ENCODE data around the gene TDRD12. TPM values are rescaled to one million over a fixed set of nuclear protein-coding genes. Genes with fewer than 3 reads are reported as not detected.

Gene TDRD12
- total and polyA plus RNA-seq, 4 donors = under 0.01 to 0.23 (median 0.02) TPM; not detected in 1

- Histone ChIP-seq H3K9ac (ENCODE audit: low read depth in 1 of 2, low read length in 2 of 2) (no peak overlapping the region), H3K9me3 (ENCODE audit: control insufficient read depth in 4 of 4, low read length in 3 of 4) (no peaks in the 10 kb centered on the region), H3K27ac (ENCODE audit: low read depth in 1 of 2, low read length in 2 of 2) (no peak overlapping the region), H3K36me3 (ENCODE audit: control insufficient read depth in 4 of 4, insufficient read depth in 3 of 4, low read depth in 1 of 4, low read length in 3 of 4) (no peaks in the 10 kb centered on the region), H3K4me1 (ENCODE audit: control insufficient read depth in 4 of 4, insufficient read depth in 4 of 4, low read length in 3 of 4) (no peaks in the 10 kb centered on the region), H3K27me3 (ENCODE audit: control insufficient read depth in 4 of 4, insufficient read depth in 4 of 4, low read length in 3 of 4) (no peaks in the 10 kb centered on the region), H3K4me3 (ENCODE audit: low read depth in 1 of 3, low read length in 3 of 3) (no peak overlapping the region)
- DNase-seq (ENCODE audit: low spot score) = no peak
- 85% methylated on average over 10 of the region's 10 CpGs for WGBS
- TF ChIP-seq RAD21 (IDR thresholded peaks at IDR 0.05) = no peak
- no peak for TF ChIP-seq ZBTB33 (IDR thresholded peaks at IDR 0.05)
- no peak for TF ChIP-seq NR2F2 (IDR thresholded peaks at IDR 0.05)
- no peak for TF ChIP-seq EGR1 (IDR thresholded peaks at IDR 0.05; ENCODE audit: low read depth in 2 of 2)
- no peak for TF ChIP-seq FOXA1 (IDR thresholded peaks at IDR 0.05)
- TF ChIP-seq JUND (IDR thresholded peaks at IDR 0.05) = no peak
- TF ChIP-seq GABPA (IDR thresholded peaks at IDR 0.05 in 1 of 2, conservative IDR thresholded peaks at IDR 0.05 in 1 of 2) = no peak
- no peak for TF ChIP-seq SP1 (IDR thresholded peaks at IDR 0.05)
- TF ChIP-seq RXRA (IDR thresholded peaks at IDR 0.05) = no peak
- TF ChIP-seq TAF1 (conservative IDR thresholded peaks at IDR 0.05) = no peak
- TF ChIP-seq FOXA2 (IDR thresholded peaks at IDR 0.05) = no peak
- TF ChIP-seq YY1 (IDR thresholded peaks at IDR 0.05) = no peak
- TF ChIP-seq MAX (IDR thresholded peaks at IDR 0.05) = no peak
- TF ChIP-seq REST (IDR thresholded peaks at IDR 0.05) = no peak
- TF ChIP-seq HNF4G (IDR thresholded peaks at IDR 0.05) = no peak
- no peak for TF ChIP-seq ATF3 (IDR thresholded peaks at IDR 0.05)
- no peak for TF ChIP-seq HNF4A (conservative IDR thresholded peaks at IDR 0.05)
- no peak for TF ChIP-seq CTCF (IDR thresholded peaks at IDR 0.05; ENCODE audit: low read depth, low read length, missing input control)
Measured at GRCh38 chr19:32812036-32812435, 92.5 kb downstream of the TDRD12 start.

Data from liver (tissue), 9 donors.